HCEC 1CT (cell line): ENCODE results near the gene PARG.
"Not testable (repeated sequence)": the region's sequence is repeated elsewhere in the genome, so short reads cannot be mapped to it uniquely, and the experiment has no call there.

Experiments used
- DNase-seq: peaks from one replicate; pipeline ENCODE4 v3.0.0-alpha.2; 2017

PARG gene

GRCh38 chr10:49819234-49819958, 122.4 kb downstream of the PARG start:
- no peak for DNase-seq

- DNase-seq, result no peak
These were observed 124.0 kb downstream of the PARG start for GRCh38 chr10:49817845-49818244.

GRCh38 chr10:49803988-49804387, 137.8 kb downstream of the PARG start:
- DNase-seq, result no peak

DNA sequence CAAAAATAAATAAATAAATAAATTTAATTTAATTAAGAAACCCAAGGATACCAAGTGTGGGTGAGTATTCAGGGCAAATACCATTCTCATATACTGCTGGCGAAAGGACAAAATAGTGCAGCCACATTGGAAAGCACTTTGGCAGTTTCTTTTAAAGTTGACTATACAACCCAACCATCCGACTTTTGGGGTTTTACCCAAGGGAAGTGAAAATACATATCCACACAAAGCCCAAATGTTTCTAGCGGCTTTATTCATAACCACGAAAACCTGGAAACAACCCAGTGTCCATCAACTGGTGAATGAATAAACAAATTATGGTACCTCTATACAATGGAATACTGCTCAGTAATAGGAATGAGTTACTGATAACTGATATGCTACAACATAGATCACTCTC, 143.6 kb downstream of the PARG start:
- DNase-seq, result no peak

- no peak for DNase-seq
These were observed 150.7 kb downstream of the PARG start for GRCh38 chr10:49791100-49791499.

DNA sequence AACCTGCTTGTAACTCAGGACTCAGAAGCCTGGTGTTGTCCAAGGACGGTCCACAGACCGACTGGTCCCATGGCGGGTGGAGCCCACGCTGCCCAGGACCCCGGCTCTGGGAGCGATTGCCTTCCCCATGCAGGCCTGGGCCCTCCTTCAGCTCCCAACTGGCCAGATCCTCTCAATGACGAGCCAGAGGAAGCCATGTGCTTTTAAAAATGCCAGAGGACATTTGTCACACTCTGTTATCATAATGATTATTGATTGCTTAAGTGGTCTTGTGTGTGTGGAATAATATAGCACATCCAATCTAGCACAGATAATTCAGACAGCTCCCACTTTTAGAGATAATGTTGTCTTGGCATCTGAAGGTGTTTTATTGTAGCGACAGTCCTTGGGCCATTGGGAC, 157.1 kb downstream of the PARG start:
- DNase-seq, result no peak

- DNase-seq, result no peak
These were observed 158.2 kb downstream of the PARG start for GRCh38 chr10:49783645-49784044.

- peak; percentile 28 for DNase-seq
These were observed 160.6 kb downstream of the PARG start for GRCh38 chr10:49781247-49781646.

DNA sequence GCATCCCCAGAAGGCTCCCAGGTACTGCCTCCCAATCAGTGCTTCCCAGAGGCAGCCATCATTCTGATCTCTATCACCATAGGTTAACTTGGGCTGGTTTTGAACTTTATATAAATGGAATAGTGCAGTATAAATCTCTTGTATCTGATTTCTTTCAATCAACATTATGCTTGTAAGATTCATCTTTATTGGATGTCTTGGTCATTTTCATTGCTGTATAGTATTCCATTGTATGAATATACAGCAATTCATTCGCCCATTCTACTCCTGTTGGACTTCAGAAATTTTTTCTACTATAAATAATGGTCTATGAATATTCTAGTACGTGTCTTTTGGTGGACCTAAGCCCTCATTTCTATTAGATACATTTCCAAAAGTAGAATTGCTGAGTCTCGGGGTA, 163.6 kb downstream of the PARG start:
- DNase-seq, result no peak

- DNase-seq, result no peak
These were observed 165.0 kb downstream of the PARG start for GRCh38 chr10:49776851-49777250.

GRCh38 chr10:49775014-49775413, 166.8 kb downstream of the PARG start:
- DNase-seq, result no peak

- not testable (repeated sequence) for DNase-seq
These were observed 168.9 kb downstream of the PARG start for GRCh38 chr10:49772944-49773343.

- DNase-seq, result not testable (repeated sequence)
These were observed 170.8 kb downstream of the PARG start for GRCh38 chr10:49771046-49771445.

GRCh38 chr10:49769692-49770091, 172.1 kb downstream of the PARG start:
- DNase-seq, result no peak

- no peak for DNase-seq
These were observed 173.1 kb downstream of the PARG start for GRCh38 chr10:49768731-49769130.

DNA sequence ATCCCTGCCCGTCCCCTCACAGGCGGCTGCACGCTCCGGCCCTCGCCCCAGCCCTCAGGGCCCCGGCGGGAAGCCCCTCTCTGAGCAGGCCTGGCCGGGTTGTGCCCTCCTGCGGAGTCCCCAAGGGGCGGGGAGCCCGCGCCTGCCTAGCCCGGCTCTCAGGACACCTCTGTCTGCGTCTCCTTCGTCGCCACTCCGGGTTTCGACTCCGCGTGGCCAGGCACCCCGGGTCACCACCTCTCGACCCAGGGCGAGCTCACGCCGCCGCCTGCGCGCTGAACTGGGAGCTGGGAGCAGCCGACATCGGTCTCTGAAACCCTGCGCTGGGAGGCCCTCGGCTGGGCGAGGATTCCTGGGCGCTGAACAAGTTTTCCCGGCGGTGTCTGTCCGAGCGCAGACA, 173.5 kb downstream of the PARG start:
- no peak for DNase-seq
